ENCODE measurements around the gene SLC15A2. TPM values are rescaled to one million over a fixed set of nuclear protein-coding genes. Genes with fewer than 3 reads are reported as not detected.

SLC15A2 gene
- total RNA-seq, 4 donors from 2014 or later = 0.59 to 13.2 (median 4.1) TPM

- Histone ChIP-seq H3K9me3 (no peaks in the 10 kb centered on the region), H3K36me3 (no peaks in the 10 kb centered on the region), H3K4me3 (no peak overlapping the region), H3K27ac (no peak overlapping the region), H3K27me3 (no peaks in the 10 kb centered on the region), H3K4me1 (no peaks in the 10 kb centered on the region)
- DNase-seq (ENCODE audit: low spot score in 2 of 2) = no peak
- TF ChIP-seq, protein P1, sequence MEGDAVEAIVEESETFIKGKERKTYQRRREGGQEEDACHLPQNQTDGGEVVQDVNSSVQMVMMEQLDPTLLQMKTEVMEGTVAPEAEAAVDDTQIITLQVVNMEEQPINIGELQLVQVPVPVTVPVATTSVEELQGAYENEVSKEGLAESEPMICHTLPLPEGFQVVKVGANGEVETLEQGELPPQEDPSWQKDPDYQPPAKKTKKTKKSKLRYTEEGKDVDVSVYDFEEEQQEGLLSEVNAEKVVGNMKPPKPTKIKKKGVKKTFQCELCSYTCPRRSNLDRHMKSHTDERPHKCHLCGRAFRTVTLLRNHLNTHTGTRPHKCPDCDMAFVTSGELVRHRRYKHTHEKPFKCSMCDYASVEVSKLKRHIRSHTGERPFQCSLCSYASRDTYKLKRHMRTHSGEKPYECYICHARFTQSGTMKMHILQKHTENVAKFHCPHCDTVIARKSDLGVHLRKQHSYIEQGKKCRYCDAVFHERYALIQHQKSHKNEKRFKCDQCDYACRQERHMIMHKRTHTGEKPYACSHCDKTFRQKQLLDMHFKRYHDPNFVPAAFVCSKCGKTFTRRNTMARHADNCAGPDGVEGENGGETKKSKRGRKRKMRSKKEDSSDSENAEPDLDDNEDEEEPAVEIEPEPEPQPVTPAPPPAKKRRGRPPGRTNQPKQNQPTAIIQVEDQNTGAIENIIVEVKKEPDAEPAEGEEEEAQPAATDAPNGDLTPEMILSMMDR (IDR thresholded peaks at IDR 0.05) = no peak
- no peak for TF ChIP-seq EP300 (IDR thresholded peaks at IDR 0.05)
- TF ChIP-seq POLR2A (IDR thresholded peaks at IDR 0.05) = no peak
- 26 to 27% methylated on average over 1 of the region's 1 CpG for WGBS, 2 donors
Measured at GRCh38 chr3:121883507-121883906, 10.7 kb upstream of the SLC15A2 start.

DNA sequence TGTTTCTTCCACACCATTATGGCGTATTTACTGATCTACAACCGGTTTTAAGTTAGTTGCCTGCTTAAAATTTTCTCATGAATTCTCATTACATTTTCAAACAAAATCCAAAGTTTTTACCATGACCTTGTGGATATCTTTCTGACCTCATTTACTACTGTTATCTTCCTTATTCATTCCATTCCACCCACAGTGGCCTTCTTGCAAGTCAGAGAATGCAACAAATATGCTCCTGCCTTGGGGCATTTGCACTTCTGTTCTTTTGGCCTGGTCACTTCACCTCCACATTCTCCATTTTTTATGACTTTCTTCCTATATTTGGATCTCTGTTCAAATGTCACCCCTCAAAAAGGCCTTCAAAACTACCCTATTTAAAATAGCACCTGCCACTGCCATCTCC, 8.8 kb upstream of the SLC15A2 start:
- DNase-seq (ENCODE audit: low spot score in 2 of 2) = no peak
- H3K4me1 ChIP-seq = no peaks in the 10 kb centered on the region
- H3K9me3 ChIP-seq = no peaks in the 10 kb centered on the region
- no peaks in the 10 kb centered on the region for H3K36me3 ChIP-seq
- 85 to 88% methylated on average over 2 of the region's 2 CpGs for WGBS, 2 donors
- H3K4me3 ChIP-seq = no peak overlapping the region
- H3K27ac ChIP-seq = no peak overlapping the region
- H3K27me3 ChIP-seq = no peaks in the 10 kb centered on the region
- TF ChIP-seq, protein P1 (IDR thresholded peaks at IDR 0.05) = no peak
- TF ChIP-seq EP300 (IDR thresholded peaks at IDR 0.05) (no peak), POLR2A (IDR thresholded peaks at IDR 0.05) (no peak)

DNA sequence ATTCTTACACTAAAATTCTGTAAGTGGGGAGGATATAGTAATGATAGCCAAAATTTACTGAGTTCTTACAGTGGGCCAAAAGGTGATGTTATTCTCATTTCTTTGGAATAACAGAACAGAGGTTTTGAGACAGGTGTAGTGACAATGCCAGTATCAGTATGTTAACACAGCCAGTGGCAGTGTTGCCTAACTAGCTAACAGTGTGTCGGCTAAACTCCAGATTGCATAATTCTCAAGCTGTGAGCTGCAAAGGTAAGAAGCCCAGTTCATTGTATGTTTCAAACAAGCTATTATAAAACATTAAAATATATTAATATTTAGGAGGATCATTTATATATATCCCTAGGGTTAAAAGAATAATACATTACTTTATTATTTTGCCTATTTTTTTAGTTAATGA, 920 bp downstream of the SLC15A2 start:
- Histone ChIP-seq H3K36me3 (no peaks in the 10 kb centered on the region), H3K4me3 (no peak overlapping the region), H3K27me3 (no peaks in the 10 kb centered on the region), H3K9me3 (no peaks in the 10 kb centered on the region), H3K4me1 (peaks cover 0 to 14% (median 0%) of the 10 kb centered on the region in 4 donors), H3K27ac (no peak overlapping the region)
- 0 to 30% methylated on average over 1 of the region's 1 CpG for WGBS, 2 donors
- DNase-seq (ENCODE audit: low spot score in 2 of 2) = no peak
- TF ChIP-seq, protein P1 (IDR thresholded peaks at IDR 0.05) = no peak
- TF ChIP-seq EP300 (IDR thresholded peaks at IDR 0.05) (no peak), POLR2A (IDR thresholded peaks at IDR 0.05) (no peak)

- TF ChIP-seq POLR2A (IDR thresholded peaks at IDR 0.05) (no peak), EP300 (IDR thresholded peaks at IDR 0.05) (no peak)
- TF ChIP-seq, protein P1 (IDR thresholded peaks at IDR 0.05) = no peak
- H3K27ac ChIP-seq = no peak overlapping the region
Measured at GRCh38 chr3:121895736-121896135, 1.5 kb downstream of the SLC15A2 start.

GRCh38 chr3:121896823-121897222, 2.6 kb downstream of the SLC15A2 start:
- Histone ChIP-seq H3K4me3 (no peak overlapping the region), H3K27me3 (no peaks in the 10 kb centered on the region), H3K36me3 (no peaks in the 10 kb centered on the region), H3K4me1 (peaks cover 0 to 14% (median 0%) of the 10 kb centered on the region in 4 donors), H3K9me3 (no peaks in the 10 kb centered on the region), H3K27ac (no peak overlapping the region)
- DNase-seq (ENCODE audit: low spot score in 2 of 2) = no peak
- no peak for TF ChIP-seq POLR2A (IDR thresholded peaks at IDR 0.05)
- no peak for TF ChIP-seq EP300 (IDR thresholded peaks at IDR 0.05)

More at GRCh38 chr3:121895736-121896135, 1.5 kb downstream of the SLC15A2 start:
- peaks cover 0 to 14% (median 0%) of the 10 kb centered on the region in 4 donors for H3K4me1 ChIP-seq
- H3K27me3 ChIP-seq = no peaks in the 10 kb centered on the region
- no peak overlapping the region for H3K4me3 ChIP-seq
- no peak for DNase-seq (ENCODE audit: low spot score in 2 of 2)
- H3K36me3 ChIP-seq = no peaks in the 10 kb centered on the region
- H3K9me3 ChIP-seq = no peaks in the 10 kb centered on the region

DNA sequence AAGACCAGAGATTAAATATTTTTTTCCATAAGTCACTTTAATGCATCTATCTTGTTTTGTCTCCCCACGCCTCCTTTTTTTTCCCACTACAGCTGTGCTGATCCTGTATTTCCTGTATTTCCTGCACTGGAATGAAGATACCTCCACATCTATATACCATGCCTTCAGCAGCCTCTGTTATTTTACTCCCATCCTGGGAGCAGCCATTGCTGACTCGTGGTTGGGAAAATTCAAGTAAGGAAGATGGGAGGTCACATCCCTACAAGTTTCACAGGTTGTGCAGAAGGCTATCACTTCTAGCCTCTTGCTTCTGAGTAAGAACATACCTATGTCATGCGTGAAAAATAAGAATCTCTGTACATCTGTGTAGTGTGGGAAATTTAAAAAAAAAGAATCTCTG, 3.1 kb downstream of the SLC15A2 start:
- DNase-seq (ENCODE audit: low spot score in 2 of 2) = no peak
- Histone ChIP-seq H3K4me1 (peaks cover 0 to 14% (median 0%) of the 10 kb centered on the region in 4 donors), H3K27me3 (no peaks in the 10 kb centered on the region), H3K36me3 (no peaks in the 10 kb centered on the region), H3K27ac (no peak overlapping the region), H3K9me3 (no peaks in the 10 kb centered on the region), H3K4me3 (no peak overlapping the region)
- WGBS, 2 donors = 94 to 98% methylated on average over 3 of the region's 3 CpGs
- TF ChIP-seq POLR2A (IDR thresholded peaks at IDR 0.05) = no peak
- TF ChIP-seq, protein P1 (IDR thresholded peaks at IDR 0.05) = no peak
- no peak for TF ChIP-seq EP300 (IDR thresholded peaks at IDR 0.05)
